NOMO-1 treated with dmso at 0.1 percent for 144 hours (cell line): ENCODE measurements around the gene EFS.
"Not testable (repeated sequence)": the region's sequence is repeated elsewhere in the genome, so short reads cannot be mapped to it uniquely, and the experiment has no call there.

Source experiments
- DNase-seq: peaks from one replicate; lab custom pipeline; 2025; ENCODE audit not compliant: unreplicated experiment; lab: John Stamatoyannopoulos, UW

Gene EFS

DNA sequence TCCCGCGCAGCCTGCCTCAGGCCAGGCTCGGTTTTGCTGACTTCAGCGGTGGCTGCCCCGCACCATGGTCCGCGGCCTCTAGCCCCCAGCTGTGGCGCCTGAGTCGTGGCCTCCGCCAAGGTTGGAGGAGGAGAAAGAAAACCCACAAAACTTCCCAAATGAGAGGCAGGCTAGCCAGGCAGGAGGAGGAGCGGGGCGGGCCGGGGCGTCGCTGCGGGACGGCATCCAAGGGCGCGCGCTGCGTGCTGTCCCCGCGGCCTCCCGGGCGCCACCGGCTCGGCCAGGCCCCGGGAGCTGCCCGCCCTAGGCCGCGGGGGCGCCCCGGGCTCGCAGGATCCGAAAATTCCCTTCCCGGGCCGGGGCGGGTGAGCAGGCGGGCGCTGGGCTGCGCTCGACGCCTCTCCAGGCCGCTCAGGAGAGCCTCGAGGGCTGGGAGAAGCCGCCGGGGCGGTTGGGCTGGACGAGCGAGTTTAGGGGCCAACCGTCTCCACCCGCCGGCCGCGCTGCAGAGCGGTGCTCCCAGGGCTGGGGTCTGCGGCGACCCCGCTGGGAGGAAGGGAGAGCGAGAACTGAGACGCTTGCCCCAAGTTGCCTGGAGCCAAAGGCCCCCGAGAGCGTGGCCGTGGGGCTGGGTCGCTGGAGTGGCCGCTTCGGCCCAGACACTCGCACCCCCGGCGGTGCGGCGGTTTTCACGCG, at the start of gene EFS:
Gene EFS, minus strand, starts transcription at position 137 of the 696 bp plus-strand sequence. CDS start 147 bp downstream, outside the sequence.
- DNase-seq: no peak

DNA sequence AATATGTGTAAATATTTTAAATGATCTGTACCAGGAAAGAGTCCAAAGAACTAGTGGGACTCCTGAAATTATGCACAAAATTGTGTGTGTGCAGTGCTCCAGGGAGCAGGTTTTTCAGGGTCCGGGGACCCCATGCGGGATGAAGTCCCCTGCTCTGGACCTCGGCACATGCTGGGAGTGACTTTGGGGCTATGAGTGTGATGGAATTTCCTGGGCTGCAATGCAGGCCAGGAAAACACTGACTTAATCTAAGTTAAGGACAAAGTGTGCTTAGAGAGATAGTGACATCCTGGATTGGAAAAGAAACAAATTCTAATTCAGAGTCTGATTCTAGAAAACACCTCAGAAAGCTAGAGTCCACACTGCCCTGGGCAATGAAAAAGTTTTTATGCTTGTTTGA, 49.3 kb upstream of the EFS start:
- DNase-seq: no peak

DNA sequence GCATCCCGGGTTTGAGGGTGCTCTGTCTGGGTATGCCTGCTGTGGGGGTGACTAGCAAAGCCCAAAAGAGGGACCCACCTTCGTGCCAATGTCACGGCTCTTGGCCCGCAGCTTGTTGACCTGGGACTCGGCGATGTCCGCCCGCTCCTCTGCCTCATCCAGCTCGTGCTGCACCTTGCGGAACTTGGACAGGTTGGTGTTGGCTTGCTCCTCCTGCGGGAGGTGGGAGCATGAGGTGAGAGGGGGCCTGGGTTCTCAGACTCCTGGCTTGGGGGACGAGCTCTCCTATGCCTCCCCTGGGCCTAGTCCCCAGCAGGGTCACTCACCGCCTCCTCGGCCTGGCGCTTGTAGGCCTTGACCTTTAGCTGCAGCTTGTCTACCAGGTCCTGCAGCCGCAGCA, 48.7 kb upstream of the EFS start:
- DNase-seq: no peak

DNA sequence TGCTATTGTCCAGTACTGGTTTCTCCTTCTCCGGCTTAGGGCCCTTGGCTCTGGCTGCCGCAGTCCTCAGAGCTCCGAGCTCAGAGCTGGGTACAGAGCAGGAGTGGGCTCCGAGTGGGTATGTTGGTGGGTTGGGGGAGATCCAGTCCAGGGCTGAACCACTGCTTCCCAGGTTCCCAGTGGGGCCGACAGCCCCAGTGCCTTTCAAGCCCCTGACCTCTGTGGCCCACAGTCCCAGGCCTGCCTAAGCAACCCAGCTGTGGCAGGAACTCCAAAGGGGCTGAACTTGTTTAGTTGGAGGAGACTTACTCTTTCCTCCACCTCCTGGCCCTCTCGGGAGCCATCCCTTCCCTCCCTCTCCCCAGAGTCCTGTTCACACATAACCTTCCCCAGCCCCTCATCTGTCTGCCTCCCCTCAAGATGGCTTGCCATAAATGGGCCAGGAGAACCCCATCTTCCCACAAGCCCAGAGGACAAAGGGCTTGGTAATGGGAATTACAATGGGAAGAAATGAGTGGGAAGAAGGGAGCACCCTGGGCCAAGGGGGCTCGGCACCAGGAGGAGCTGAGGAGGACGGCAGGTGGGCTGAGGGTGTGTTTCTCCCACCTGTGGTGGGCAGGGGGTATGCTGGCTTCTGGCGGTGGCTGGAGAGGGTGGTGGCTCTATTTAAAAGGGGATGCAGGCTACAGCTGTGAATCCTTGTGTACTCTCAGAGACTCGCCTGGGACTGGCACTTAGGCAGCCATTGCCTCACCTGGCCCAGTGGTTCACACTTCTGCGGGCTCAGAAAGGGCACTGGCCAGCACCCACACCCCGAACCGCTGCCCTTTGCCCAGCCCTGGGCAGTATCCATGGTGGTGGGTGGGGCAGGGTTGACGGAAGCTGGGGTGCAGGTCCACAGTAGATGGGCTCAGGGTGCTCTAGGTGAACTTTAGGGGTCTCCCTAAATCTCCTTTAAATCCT, 46.9 kb upstream of the EFS start:
- no peak for DNase-seq

GRCh38 chr14:23409966-23410635, 45.1 kb upstream of the EFS start:
- DNase-seq: no peak

DNA sequence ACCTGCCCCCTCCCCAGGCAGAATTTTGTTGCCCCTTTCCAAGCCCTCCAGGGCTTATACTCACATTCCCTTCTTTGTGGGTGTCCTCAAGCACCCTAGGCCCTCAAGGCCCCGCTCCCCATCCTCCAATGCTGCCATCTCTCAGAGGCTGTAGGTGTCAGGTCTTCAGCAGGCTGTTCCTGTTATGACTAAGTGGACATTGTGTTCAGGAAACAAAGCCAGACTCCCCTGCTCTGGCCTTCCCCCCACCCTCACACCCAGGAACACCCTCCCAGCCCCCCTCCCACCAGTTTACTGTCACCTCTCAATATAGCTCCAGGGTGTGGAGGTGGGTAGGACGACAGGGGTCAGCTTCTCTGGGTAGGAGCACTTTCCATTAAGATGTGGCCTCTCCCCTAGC, 44.5 kb upstream of the EFS start:
- DNase-seq: no peak

- no peak for DNase-seq
Observed at GRCh38 chr14:23408307-23408630, 43.3 kb upstream of the EFS start.

DNA sequence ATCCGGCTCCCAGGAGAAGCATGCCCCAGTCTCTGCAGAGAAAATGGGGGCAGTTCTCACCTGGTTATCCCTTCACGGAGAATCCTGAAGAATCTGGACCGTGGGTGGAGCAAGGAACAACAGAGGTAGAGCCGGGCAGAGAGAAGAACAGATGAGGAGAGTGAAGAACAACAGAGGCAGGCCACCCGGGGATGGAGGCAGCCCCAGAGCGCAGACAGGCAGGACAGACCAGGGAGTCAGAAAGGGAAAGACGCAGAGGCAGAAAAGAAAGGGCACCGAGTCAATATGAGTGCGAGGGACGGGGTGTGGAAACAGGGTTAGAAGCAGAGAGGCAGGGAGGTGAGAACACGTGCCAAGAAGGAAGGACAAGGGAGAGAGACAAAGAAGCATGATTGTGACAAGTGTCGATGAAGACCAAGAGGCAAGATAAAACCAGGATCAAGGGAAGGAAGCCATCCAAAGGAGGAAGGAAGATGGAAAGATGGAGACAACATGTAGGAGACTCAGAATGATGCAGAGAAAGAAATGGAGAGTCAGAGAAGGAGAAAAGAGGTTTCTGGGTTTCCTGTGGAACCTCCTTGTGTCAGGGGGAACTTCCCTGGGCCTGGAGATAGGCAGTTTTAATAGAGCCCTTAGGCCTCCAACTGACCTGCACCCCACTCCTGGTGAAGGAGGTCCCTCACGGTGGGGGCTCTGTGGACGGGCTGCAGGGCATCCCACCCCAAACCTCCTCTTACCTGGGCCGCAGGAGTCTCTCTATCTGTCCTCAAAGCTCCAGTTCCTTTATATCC, 42.7 kb upstream of the EFS start, which contains the start of gene MYH6:
Gene MYH6, minus strand, starts transcription at position 758 of the 791 bp plus-strand sequence. CDS start 1,050 bp downstream, outside the sequence.
- DNase-seq: no peak

GRCh38 chr14:23406725-23407355, 41.9 kb upstream of the EFS start:
- DNase-seq: no peak

GRCh38 chr14:23406244-23406643, 41.3 kb upstream of the EFS start:
- DNase-seq: no peak

DNA sequence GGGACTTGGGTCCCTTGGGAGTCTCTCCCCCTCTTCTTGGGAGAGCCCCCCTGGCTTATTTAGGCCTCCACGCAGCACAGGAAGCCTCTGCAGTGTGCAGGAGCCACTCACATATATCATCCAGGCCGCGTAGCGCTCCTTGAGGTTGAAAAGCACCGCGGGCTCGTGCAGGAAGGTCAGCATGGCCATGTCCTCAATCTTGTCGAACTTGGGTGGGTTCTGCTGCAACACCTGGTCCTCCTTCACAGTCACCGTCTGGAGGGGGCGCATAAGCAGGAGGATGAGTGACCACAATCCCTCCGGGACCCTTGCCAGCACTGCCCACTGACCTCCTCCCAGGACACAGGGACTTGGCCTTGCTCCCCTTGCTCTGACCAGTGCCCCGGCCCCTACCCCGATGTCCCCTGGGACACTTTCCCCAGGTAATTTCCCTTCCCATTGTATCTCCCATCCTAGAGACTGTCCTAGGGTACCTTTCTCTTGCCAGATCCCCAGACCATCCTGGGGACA, 40.6 kb upstream of the EFS start:
- DNase-seq: no peak

DNA sequence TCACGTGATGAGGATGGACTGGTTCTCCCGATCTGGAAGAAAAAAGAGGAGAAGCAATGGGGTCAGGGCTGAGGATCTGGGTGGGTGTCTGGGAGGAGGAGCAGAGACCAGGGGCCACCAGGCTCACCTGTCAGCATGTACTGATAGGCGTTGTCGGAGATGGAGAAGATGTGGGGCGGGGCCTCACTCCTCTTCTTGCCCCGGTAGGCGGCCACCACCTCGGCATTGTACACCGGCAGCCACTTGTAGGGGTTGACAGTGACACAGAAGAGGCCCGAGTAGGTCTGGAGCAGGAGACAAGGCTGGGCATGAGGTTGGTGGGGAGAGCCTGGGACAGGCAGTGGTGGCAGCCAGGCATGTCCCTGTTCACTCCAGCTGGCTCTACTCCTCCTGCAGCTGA, 40.1 kb upstream of the EFS start:
- DNase-seq: no peak

DNA sequence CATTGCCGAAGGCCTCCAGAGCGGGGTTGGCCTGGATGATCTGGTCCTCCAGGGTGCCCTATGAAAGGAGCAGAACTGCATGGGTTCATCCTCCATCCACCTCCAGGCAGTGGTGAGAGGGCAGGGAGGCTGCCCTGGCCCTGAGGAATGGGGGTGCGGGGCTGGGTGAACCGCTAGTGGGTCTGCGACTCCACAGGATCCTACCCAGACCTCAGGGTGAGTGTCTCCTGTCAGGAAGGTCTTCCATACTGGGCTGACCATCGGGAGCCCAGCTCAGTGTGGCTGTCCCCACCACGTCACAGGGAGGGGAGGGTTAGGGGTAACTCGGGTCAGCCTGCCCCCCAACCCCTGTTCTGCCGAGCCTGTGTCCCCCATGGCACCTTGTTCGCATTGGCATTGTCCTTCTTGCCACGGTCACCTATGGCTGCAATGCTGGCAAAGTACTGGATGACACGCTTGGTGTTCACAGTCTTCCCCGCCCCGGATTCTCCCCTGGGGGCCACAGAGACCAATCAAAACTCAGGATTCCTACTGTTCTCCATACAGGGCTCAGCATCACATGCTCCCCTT, 39.4 kb upstream of the EFS start:
- no peak for DNase-seq

GRCh38 chr14:23403908-23404307, 38.9 kb upstream of the EFS start:
- no peak for DNase-seq

- DNase-seq: no peak
Observed at GRCh38 chr14:23403139-23403438, 38.1 kb upstream of the EFS start.

DNA sequence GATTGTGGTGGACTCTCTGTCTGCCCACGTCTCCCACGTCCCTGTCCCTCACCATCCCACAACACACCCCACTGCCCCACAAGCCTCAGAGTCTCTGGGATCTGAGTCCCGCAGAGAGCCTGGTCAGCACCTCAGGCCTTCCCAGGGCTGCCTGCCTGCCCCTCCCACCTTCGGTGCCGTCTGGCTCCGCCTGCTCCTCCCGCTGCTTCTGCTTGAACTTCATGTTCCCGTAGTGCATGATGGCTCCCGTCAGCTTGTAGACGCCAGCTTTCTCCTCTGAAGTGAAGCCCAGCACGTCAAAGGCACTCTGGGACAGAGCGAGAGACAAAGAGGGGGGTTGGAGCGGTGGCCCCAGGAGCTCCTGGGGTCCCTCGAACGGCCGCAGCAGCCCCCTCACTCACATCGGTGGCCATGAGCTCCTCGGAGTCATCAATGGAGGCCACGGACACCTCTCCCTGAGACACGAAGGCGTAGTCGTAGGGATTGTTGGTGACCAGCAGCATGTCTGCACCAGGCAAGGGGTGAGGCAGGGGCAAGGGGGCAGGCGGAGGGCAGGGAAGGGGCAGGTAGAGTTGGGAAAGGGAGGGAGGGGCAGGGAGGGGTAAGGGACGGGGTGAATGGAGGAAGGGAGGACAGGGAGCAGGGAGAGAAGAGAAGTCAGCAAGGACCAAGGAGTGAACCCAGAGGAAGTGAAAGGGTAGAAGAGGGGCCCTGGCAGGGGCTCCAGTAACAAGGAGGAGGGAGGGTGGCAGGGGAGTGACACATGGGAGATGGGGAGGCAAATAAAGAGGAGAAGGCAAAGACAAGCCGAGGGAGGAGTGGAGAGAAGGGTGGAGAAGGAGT, 37.5 kb upstream of the EFS start:
- DNase-seq: no peak

GRCh38 chr14:23401291-23401690, 36.3 kb upstream of the EFS start:
- no peak for DNase-seq

DNA sequence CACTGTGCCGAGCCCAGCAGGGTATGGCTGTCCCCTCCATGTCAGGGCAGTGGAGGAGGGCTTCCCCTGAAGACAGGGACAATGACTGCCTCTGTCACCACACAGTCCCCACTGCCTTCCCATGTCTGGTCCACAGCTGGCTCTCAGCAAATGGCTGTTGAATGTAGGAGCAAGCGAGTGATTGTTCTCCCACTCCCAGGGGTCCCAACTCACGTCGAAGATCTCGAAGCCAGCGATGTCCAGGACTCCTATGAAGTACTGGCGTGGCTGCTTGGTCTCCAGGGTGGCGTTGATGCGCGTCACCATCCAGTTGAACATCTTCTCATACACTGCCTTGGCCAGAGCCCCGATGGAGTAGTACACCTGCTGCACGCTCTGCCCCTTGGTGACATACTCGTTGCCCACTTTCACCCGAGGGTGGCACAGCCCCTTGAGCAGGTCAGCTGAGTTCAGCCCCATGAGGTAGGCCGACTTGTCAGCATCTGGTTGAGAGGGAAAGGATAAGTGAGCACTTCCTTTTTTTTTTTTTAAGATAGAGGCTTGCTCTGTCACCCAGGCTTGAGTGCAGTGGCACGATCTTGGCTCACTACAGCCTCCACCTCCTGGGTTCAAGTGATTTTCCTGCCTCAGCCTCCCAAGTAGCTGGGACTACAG, 35.7 kb upstream of the EFS start:
- not testable (repeated sequence) for DNase-seq

DNA sequence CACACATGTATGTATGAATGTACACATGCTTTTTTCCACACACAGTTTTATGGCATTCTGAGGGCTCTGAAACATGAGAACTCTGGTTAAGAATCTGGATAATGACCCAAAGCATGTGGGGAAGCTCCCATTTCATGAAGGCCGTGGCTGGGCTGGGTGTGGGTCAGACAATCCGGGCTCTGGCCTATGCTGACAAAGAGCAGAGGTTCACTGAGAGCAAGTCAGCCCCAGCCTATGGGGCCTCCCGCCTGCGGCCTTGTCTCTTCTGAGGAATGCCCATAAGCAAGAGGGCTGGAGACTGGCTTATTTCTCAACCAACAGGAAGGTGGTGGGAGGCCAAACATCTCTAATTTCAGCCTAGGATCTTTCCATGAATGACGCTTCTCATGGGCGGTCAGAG, 34.6 kb upstream of the EFS start:
- DNase-seq: no peak
